Osteoblast (primary cell): Measurements from ENCODE around the gene C19orf47. TPM values are rescaled to one million over a fixed set of nuclear protein-coding genes. Genes with fewer than 3 reads are reported as not detected.

Experiments used
- DNase-seq: peaks from one replicate; pipeline ENCODE4 v3.0.0; 2011; ENCODE audit warnings: low spot score, mixed read lengths; ENCODE audit not compliant: insufficient read length; ENCODE audit errors: missing footprints
- H2AFZ ChIP-seq: 2 replicates; pipeline ENCODE4 v1.6.0; 2011; ENCODE audit warnings: mild to moderate bottlenecking, low read length
- H3K27ac ChIP-seq: 2 replicates; pipeline ENCODE4 v1.5.1; 2011; ENCODE audit warnings: mild to moderate bottlenecking, low read depth, low read length, moderate library complexity
- H3K27me3 ChIP-seq: 2 replicates; pipeline ENCODE4 v1.6.0; 2012; ENCODE audit warnings: mild to moderate bottlenecking, control low read depth, inconsistent platforms, low read length, moderate library complexity; ENCODE audit not compliant: insufficient read depth
- H3K36me3 ChIP-seq: 2 replicates; pipeline ENCODE4 v1.5.1; 2011; ENCODE audit warnings: mild to moderate bottlenecking, low read length, control low read depth, moderate library complexity; ENCODE audit not compliant: insufficient read depth
- H3K4me1 ChIP-seq: 2 replicates; pipeline ENCODE4 v1.5.1; 2011; ENCODE audit warnings: mild to moderate bottlenecking, low read length, control low read depth, moderate library complexity; ENCODE audit not compliant: insufficient read depth
- H3K4me2 ChIP-seq: 2 replicates; pipeline ENCODE4 v1.6.0; 2011; ENCODE audit warnings: mild to moderate bottlenecking, low read length; ENCODE audit not compliant: insufficient read depth
- H3K4me3 ChIP-seq: fragments of 200-600 bp; sonication (generic); 3 replicates; pipeline ENCODE4 v1.5.1; 2012; ENCODE audit warnings: mild to moderate bottlenecking, low read length, inconsistent platforms; ENCODE audit not compliant: insufficient read depth
- H3K79me2 ChIP-seq: 2 replicates; pipeline ENCODE4 v1.6.0; 2012; ENCODE audit warnings: mild to moderate bottlenecking, low read length, control low read depth, inconsistent platforms; ENCODE audit not compliant: insufficient read depth
- H3K9me3 ChIP-seq: 2 replicates; pipeline ENCODE4 v1.5.1; 2011; ENCODE audit warnings: low read depth, low read length, control low read depth
- H4K20me1 ChIP-seq: 2 replicates; pipeline ENCODE4 v1.6.0; 2012; ENCODE audit warnings: mild to moderate bottlenecking, low read length, control low read depth; ENCODE audit not compliant: insufficient read depth
- CTCF ChIP-seq: IDR thresholded peaks from 2 replicates; pipeline ENCODE4 v1.5.1; 2011; ENCODE audit warnings: mild to moderate bottlenecking, low read depth, low read length, moderate library complexity; ENCODE audit errors: extremely low read depth
- total RNA-seq: library from RNA; depleted of rRNA; stranded (reverse); fragments of >200 nt; gene quantifications from 2 replicates; pipeline ENCODE4 v1.2.3, GENCODE V29; 2012

Gene C19orf47
- total RNA-seq, 1 donor = 3.6 TPM

GRCh38 chr19:40378509-40378908, 30.3 kb upstream of the C19orf47 start:
- Histone ChIP-seq H3K36me3 (peaks cover 9% of the 10 kb centered on the region), H3K4me1 (no peaks in the 10 kb centered on the region)

GRCh38 chr19:40377876-40378385, 29.7 kb upstream of the C19orf47 start:
- DNase-seq = peak; percentile 39
- Histone ChIP-seq H2AFZ (no peak overlapping the region), H3K9me3 (no peaks in the 10 kb centered on the region), H3K27me3 (no peaks in the 10 kb centered on the region), H4K20me1 (peaks cover 3% of the 10 kb centered on the region), H3K27ac (no peak overlapping the region), H3K4me3 (no peak overlapping the region), H3K4me1 (no peaks in the 10 kb centered on the region), H3K79me2 (no peaks in the 10 kb centered on the region), H3K4me2 (no peak overlapping the region), H3K36me3 (peaks cover 13% of the 10 kb centered on the region)
- TF ChIP-seq CTCF = no peak

More at GRCh38 chr19:40378509-40378908, 30.3 kb upstream of the C19orf47 start:
- Histone ChIP-seq H3K27ac (no peak overlapping the region), H3K9me3 (no peaks in the 10 kb centered on the region), H3K4me3 (no peak overlapping the region), H2AFZ (no peak overlapping the region), H4K20me1 (peaks cover 3% of the 10 kb centered on the region), H3K27me3 (no peaks in the 10 kb centered on the region), H3K79me2 (no peaks in the 10 kb centered on the region), H3K4me2 (no peak overlapping the region)
- peak; percentile 60 for DNase-seq
- TF ChIP-seq CTCF = no peak

- Histone ChIP-seq H3K27me3 (no peaks in the 10 kb centered on the region), H2AFZ (no peak overlapping the region), H3K36me3 (peaks cover 24% of the 10 kb centered on the region), H3K9me3 (no peaks in the 10 kb centered on the region), H3K4me3 (no peak overlapping the region), H4K20me1 (peaks cover 6% of the 10 kb centered on the region), H3K4me2 (no peak overlapping the region), H3K79me2 (no peaks in the 10 kb centered on the region), H3K27ac (no peak overlapping the region), H3K4me1 (no peaks in the 10 kb centered on the region)
- peak; percentile 62 for DNase-seq
- TF ChIP-seq CTCF = no peak
Measured at GRCh38 chr19:40376286-40376862, 28.2 kb upstream of the C19orf47 start.

- Histone ChIP-seq H3K79me2 (no peaks in the 10 kb centered on the region), H3K36me3 (peaks cover 45% of the 10 kb centered on the region), H4K20me1 (peaks cover 7% of the 10 kb centered on the region), H3K4me2 (no peak overlapping the region), H2AFZ (no peak overlapping the region), H3K27ac (no peak overlapping the region), H3K27me3 (no peaks in the 10 kb centered on the region), H3K9me3 (no peaks in the 10 kb centered on the region), H3K4me1 (no peaks in the 10 kb centered on the region), H3K4me3 (no peak overlapping the region)
- TF ChIP-seq CTCF = no peak
- no peak for DNase-seq
Measured at GRCh38 chr19:40374084-40374483, 25.9 kb upstream of the C19orf47 start.
